HG03558 (cell line): Measurements from ENCODE around the gene SPC24.
"Not testable (repeated sequence)": the region's sequence is repeated elsewhere in the genome, so short reads cannot be mapped to it uniquely, and the experiment has no call there.

Experiments
- ATAC-seq: cut with Tn5 transposase; IDR thresholded peaks from one replicate; pipeline ENCODE4 v1.9.1; 2021; ENCODE audit warnings: moderate number of reproducible peaks; ENCODE audit not compliant: unreplicated experiment; ENCODE audit errors: extremely low read depth

SPC24 gene

DNA sequence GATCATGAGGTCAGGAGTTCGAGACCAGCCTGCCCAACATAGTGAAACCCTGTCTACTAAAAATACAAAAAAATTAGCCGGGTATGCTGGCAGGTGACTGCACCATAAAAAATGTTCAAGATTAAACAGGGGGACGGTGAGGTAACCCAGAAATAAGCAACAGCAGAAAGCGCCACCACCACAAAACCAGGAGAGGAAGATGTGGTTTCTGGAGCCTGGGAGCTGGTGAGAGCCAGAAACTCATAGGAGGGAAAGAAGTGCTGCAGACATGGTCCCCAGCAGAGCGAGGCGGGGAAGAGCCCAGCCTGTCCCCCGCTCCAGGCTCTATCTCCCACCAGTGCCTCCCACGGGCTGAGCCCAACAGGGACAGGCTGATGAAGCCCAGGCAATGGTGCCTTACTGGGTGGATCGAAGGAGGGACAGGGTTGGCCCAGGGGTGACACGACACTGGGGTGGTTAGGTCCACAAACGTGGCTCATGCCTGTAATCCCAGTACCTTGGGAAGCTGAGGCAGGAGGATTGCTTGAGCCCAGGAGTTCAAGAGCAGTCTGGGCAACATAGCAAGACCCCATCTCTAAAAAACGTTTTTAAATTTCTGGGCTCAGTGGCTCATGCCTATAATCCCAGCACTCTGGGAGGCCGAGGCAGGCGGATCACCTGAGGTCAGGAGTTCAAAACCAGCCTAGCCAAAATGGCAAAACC lies 19.0 kb downstream of the SPC24 start:
- no peak for ATAC-seq

DNA sequence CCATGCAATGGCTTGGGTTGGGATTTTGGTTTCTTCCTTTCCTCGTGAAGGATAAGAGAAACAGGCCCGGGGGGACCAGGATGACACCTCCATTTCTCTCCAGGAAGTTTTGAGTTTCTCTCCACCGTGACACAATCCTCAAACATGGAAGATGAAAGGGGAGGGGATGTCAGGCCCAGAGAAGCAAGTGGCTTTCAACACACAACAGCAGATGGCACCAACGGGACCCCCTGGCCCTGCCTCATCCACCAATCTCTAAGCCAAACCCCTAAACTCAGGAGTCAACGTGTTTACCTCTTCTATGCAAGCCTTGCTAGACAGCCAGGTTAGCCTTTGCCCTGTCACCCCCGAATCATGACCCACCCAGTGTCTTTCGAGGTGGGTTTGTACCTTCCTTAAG lies 24.1 kb downstream of the SPC24 start:
- ATAC-seq = no peak

DNA sequence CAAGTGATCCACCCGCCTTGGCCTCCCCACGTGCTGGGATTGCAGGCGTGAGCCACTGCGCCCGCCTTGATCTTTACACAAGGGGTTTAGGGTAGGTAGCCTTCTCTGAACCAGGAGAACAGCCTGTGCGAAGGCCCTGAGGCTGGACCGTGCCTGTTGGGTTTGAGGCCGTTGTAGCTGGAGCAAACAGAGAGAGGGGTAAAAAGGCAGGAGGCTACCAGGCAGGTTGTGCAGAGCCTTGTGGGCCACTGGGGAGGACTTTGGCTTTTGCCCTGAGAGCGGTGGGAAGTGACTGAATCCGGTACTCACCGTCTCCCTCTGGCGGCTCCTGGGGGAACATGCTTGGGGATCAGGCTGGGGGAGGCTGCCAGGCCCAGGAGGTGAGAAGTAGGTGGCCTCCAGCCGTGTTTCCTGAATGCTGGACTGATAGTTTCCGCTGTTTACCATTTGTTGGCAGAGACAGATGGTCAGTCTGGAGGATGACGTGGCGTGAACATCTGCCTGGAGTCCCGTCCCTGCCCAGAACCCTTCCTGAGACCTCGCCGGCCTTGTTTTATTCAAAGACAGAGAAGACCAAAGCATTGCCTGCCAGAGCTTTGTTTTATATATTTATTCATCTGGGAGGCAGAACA lies 24.6 kb downstream of the SPC24 start:
- ATAC-seq = no peak

DNA sequence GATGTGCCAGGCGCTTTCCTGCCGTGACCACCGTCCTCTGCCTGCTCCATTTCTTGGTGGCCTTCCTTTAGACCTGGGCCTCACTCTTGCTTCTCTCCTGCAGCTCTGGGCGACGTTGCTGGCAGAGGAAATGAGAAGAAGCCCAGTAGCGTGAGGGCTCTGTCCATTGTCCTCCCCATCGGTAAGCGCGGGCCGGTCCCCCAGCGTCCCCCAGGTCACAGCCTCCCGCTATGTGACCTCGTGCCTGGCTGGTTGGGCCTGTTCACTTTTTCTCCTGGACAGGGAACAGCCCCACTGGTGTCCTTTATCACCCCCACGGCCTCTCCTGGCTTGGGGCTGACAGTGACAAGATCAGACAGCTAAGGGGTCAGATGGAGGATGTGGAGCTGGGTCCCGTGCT lies 27.7 kb downstream of the SPC24 start:
- ATAC-seq = no peak

DNA sequence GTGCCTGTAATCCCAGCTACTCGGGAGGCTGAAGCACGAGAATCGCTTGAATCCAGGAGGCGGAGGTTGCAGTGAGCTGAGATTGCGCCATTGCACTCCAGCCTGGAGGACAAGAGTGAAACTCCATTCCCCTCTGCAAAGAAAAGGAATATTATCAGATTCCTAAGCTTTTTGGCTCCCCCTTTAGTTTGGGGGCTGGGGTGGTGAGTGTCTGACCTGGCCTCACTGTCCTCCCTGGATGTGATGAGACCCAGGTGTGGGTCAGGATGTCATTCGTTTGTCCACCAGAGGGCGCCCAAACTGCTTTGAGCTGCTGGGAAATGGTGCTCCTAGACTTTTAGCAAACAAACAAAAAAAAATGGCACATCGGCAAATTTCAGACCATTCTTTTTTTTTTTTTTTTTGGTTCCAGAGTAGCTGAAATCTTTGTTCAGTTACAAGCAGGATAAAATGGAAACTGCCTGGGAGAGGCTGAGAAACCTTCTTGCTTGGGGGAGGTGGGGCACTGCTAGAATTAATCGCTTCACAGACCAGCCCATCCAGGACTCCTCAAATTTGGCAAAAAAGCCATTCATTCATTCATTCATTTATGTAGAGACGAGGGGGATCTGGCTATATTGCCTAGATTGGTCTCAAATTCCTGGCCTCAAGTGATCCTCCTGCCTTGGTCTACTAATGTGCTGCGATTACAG lies 29.4 kb downstream of the SPC24 start:
- ATAC-seq = no peak

DNA sequence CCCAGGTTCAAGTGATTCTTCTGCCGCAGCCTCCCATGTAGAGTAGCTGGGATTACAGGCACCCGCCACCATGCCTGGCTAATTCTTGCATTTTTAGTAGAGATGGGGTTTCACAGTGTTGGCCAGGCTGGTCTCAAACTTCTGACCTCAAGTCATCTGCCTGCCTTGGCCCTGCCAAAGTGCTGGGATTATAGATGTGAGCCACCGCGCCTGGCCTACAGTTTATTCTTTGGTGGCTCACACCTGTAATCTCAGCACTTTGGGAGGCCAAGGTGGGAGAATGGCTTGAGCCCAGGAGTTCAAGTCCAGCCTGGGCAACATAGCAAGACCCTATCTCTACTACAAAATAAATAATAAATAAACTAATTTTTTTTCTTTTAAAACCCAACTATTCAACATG lies 31.4 kb downstream of the SPC24 start:
- not testable (repeated sequence) for ATAC-seq

DNA sequence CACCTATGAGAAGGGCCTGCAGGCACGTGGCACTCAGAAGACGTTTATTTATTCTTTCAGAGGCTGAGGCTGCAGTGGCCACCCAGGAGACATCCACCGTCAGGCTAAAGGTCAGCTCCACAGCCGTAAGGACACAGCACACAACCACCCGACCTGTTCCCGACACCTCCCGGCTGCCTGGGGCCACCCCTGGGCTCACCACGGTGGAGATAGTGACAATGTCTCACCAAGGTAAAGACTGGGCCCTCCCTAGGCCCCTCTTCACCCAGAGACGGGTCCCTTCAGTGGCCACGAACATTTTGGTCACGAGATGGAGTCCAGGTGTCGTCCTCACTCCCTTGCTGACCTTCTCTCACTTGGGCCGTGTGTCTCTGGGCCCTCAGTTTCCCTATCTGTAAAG lies 32.5 kb downstream of the SPC24 start:
- ATAC-seq = no peak

DNA sequence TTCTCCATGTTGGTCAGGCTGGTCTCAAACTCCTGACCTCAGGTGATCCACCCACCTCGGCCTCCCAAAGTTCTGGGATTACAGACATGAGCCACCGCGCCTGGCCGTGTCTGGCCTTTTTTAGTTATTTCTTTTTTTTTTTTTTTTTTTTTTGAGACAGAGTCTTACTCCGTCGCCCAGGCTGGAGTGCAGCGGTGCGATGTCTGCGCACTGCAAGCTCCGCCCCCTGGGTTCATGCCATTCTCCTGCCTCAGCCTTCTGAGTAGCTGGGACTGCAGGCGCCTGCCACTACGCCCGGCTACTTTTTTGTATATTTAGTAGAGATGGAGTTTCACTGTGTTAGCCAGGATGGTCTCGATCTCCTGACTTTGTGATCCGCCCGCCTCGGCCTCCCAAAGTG lies 33.6 kb downstream of the SPC24 start:
- ATAC-seq = not testable (repeated sequence)

DNA sequence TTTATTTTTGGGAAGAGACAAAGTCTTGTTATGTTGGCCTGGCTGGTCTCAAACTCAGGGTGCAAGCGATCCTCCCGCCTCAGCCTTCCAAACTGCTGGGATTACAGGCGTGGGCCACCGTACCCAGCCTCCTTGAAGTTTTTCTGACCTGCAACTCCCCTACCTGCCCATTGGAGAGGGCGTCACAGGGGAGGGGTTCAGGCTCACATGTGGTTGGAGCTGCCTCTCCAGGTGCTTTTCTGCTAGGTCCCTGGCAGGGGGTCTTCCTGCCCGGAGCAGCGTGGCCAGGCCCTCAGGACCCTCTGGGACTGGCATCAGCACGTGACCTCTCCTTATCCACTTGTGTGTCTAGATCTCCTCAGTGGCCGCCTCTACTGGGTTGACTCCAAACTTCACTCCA lies 39.1 kb downstream of the SPC24 start:
- ATAC-seq = no peak

DNA sequence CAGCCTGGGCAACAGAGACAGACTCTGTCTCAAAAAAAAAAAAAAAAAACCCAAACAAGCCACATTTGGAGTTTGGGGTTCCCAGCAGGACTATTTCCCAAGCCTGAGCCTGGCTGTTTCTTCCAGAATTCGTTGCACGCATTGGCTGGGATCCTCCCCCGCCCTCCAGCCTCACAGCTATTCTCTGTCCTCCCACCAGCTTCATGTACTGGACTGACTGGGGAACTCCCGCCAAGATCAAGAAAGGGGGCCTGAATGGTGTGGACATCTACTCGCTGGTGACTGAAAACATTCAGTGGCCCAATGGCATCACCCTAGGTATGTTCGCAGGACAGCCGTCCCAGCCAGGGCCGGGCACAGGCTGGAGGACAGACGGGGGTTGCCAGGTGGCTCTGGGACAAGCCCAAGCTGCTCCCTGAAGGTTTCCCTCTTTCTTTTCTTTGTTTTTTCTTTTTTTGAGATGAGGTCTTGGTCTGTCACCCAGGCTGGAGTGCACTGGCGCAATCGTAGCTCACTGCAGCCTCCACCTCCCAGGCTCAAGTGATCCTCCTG lies 39.6 kb downstream of the SPC24 start:
- no peak for ATAC-seq

DNA sequence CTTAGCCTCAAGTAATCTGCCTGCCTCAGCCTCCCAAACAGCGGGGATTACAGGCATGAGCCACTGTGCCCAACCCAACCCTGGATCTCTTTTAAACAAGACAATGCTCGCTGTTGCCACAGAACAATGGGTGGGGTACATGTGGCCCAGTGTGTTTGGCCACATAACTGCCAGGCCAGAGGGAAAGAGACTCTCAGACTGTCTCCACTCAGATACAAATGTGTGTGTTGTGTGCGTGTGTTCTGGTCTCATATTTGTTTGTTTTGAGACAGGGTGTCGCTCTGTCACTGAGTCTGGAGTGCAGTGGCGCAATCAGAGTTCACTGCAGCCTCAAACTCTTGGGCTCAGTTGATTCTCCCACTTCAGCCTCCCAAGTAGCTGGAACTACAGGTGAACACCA lies 40.5 kb downstream of the SPC24 start:
- ATAC-seq = no peak

DNA sequence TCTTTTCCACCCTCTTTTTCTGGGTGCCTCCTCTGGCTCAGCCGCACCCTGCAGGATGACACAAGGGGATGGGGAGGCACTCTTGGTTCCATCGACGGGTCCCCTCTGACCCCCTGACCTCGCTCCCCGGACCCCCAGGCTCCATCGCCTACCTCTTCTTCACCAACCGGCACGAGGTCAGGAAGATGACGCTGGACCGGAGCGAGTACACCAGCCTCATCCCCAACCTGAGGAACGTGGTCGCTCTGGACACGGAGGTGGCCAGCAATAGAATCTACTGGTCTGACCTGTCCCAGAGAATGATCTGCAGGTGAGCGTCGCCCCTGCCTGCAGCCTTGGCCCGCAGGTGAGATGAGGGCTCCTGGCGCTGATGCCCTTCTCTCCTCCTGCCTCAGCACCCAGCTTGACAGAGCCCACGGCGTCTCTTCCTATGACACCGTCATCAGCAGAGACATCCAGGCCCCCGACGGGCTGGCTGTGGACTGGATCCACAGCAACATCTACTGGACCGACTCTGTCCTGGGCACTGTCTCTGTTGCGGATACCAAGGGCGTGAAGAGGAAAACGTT lies 42.4 kb downstream of the SPC24 start:
- ATAC-seq = no peak

DNA sequence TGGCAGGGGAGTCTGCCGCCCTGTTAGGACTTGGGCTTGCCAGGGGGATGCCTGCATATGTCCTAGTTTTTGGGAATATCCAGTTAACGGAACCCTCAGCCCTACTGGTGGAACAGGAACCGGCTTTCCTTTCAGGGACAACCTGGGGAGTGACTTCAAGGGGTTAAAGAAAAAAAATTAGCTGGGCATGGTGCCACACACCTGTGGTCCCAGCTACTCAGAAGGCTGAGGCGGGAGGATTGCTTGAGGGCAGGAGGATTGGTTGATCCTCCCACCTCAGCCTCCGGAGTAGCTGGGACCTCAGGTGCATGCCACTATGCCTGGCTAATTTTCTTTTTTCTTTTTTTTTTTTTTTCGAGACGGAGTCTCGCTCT lies 43.8 kb downstream of the SPC24 start:
- ATAC-seq = no peak

DNA sequence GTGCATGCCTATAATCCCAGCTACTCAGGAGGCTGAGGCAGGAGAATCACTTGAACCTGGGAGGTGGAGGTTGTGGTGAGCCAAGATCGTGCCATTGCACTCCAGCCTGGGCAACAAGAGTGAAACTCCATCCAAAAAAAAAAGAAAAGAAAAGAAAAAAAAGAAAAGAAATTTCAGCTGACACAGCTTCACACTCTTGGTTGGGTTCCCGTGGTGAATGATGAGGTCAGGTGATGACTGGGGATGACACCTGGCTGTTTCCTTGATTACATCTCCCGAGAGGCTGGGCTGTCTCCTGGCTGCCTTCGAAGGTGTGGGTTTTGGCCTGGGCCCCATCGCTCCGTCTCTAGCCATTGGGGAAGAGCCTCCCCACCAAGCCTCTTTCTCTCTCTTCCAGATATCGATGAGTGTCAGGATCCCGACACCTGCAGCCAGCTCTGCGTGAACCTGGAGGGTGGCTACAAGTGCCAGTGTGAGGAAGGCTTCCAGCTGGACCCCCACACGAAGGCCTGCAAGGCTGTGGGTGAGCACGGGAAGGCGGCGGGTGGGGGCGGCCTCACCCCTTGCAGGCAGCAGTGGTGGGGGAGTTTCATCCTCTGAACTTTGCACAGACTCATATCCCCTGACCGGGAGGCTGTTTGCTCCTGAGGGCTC lies 44.3 kb downstream of the SPC24 start:
- no peak for ATAC-seq

DNA sequence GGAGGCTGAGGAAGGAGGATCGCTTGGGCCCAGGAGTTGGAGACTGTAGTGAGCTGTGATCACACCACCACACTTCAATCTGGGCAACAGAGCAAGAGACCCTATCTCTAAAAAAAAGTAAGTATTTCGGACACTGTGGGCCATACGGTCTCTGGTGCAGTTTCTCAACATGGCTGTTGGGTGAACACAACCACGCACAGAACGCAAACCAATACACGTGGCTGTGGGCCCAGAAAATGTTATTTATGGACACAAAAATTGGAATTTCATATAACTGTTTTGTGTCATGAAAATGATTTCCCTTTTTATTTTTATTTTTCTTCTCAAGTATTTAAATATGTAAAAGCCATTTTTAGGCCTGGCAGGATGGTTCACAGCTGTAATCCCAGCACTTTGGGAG lies 46.8 kb downstream of the SPC24 start:
- ATAC-seq = no peak

DNA sequence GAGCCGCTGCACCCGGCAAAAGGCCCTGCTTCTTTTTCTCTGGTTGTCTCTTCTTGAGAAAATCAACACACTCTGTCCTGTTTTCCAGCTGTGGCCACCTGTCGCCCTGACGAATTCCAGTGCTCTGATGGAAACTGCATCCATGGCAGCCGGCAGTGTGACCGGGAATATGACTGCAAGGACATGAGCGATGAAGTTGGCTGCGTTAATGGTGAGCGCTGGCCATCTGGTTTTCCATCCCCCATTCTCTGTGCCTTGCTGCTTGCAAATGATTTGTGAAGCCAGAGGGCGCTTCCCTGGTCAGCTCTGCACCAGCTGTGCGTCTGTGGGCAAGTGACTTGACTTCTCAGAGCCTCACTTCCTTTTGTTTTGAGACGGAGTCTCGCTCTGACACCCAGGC lies 49.1 kb downstream of the SPC24 start:
- no peak for ATAC-seq

DNA sequence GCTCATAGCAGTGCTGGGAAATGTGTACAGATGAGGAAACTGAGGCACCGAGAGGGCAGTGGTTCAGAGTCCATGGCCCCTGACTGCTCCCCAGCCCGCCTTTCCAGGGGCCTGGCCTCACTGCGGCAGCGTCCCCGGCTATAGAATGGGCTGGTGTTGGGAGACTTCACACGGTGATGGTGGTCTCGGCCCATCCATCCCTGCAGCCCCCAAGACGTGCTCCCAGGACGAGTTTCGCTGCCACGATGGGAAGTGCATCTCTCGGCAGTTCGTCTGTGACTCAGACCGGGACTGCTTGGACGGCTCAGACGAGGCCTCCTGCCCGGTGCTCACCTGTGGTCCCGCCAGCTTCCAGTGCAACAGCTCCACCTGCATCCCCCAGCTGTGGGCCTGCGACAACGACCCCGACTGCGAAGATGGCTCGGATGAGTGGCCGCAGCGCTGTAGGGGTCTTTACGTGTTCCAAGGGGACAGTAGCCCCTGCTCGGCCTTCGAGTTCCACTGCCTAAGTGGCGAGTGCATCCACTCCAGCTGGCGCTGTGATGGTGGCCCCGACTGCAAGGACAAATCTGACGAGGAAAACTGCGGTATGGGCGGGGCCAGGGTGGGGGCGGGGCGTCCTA lies 50.5 kb downstream of the SPC24 start:
- ATAC-seq = no peak

DNA sequence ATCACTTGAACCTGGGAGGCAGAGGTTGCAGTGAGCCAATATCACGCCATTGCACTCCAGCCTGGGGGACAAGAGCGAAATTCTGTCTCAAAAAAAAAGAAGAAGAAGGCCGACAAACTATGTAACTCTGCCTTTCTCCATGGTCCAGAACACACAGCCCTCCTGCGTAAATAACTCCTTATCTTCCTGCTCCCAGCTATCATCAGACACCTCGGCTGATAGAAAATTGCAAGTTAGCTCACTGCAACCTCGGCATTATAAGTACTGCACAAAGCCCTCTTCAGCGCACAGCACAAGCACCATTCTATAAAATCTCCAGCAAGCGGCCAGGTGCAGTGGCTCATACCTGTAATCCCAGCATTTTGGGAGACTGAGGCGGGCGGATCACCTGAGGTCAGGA lies 51.9 kb downstream of the SPC24 start:
- not testable (repeated sequence) for ATAC-seq

DNA sequence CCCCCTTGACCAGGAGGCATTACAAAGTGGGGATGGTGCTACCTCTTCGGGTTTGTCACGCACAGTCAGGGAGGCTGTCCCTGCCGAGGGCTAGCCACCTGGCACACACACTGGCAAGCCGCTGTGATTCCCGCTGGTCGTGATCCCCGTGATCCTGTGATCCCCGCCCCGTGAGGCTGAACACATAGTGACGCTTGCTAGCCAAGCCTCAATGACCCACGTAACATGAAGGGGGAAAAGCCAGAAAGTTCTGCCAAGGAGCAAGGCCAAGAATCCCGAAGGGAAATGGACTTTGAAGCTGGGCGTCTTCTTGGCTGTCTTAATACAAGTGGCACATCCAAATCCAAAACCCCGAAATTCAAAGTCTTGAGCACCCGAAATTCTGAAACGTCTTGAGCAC lies 52.6 kb downstream of the SPC24 start:
- ATAC-seq = no peak

DNA sequence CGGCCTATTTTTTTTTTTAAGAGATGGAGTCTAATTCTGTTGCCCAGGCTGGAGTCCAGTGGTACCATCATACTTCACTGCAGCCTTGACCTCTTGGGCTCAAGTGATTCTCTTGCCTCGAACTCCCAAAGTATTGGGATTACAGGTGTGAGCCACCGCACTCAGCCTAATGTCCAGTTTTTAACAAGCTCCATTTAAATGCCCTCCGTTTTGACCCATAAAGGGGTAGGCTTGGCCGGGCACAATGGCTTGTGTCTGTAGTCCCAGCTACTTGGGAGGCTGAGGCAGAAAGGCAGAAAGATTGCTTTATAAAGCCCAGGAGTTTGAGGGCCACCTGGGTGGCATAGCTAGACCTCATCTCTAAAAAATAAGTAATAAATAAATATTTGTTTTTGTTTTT lies 54.5 kb downstream of the SPC24 start:
- no peak for ATAC-seq
